Esophagus muscularis mucosa (tissue), 4 donors: ENCODE data around the gene TMEM240. TPM values are rescaled to one million over a fixed set of nuclear protein-coding genes. Genes with fewer than 3 reads are reported as not detected.

Source experiments
- DNase-seq: peaks from one replicate; pipeline ENCODE4 v3.0.0-alpha.2; 2017; ENCODE audit errors: extremely low spot score
- H3K27ac ChIP-seq, 4 donors: fragments of 200-600 bp; sonication (generic); replicated peaks in 1 of 4; 1 replicate in 3 of 4; 2 replicates in 1 of 4; pipeline ENCODE4 v1.5.1; 2016 to 2019; ENCODE audit warnings: mild to moderate bottlenecking in 1 of 4
- H3K27me3 ChIP-seq, 4 donors: fragments of 200-600 bp; sonication (generic); one replicate each; pipeline versions ENCODE4 v1.5.1 to v1.6.0; 2016 to 2019
- H3K36me3 ChIP-seq, 4 donors: fragments of 200-600 bp; sonication (generic); one replicate each; pipeline ENCODE4 v1.5.1; 2016 to 2019
- H3K4me1 ChIP-seq, 4 donors: fragments of 200-600 bp; sonication (generic); one replicate each; pipeline ENCODE4 v1.5.1; 2016 to 2019
- H3K4me3 ChIP-seq, 4 donors: fragments of 200-600 bp; sonication (generic); 1 replicate in 2 of 4; 2 replicates in 2 of 4; pipeline ENCODE4 v1.5.1; 2016 to 2019; ENCODE audit warnings: mild to moderate bottlenecking in 4 of 4, moderate library complexity in 1 of 4
- H3K9me3 ChIP-seq, 4 donors: fragments of 200-600 bp; sonication (generic); 1 replicate in 3 of 4; 2 replicates in 1 of 4; pipeline ENCODE4 v1.5.1; 2016 to 2019
- CTCF ChIP-seq, 3 experiments: fragments of 200-600 bp in 2 of 3; fragments of 450-650 bp in 1 of 3; sonication (generic) in 2 of 3; IDR thresholded peaks; one replicate each; pipeline ENCODE4 v1.5.1; 2017 to 2019; ENCODE audit warnings: antibody characterized with exemption in 3 of 3, mild to moderate bottlenecking in 2 of 3, moderate library complexity in 1 of 3
- EP300 ChIP-seq: sonication (generic); formaldehyde crosslinking; IDR thresholded peaks from one replicate; pipeline ENCODE4 v1.6.1; 2017; ENCODE audit warnings: antibody characterized with exemption
- POLR2A ChIP-seq: fragments of 450-650 bp; IDR thresholded peaks from one replicate; pipeline ENCODE4 v1.6.1; 2017; ENCODE audit warnings: antibody characterized with exemption, moderate library complexity, mild to moderate bottlenecking, low read depth
- POLR2AphosphoS5 ChIP-seq, 2 donors: sonication (generic); formaldehyde crosslinking; IDR thresholded peaks; one replicate each; pipeline ENCODE4 v1.6.1; 2017; ENCODE audit warnings: antibody characterized with exemption in 2 of 2
- WGBS: methylation state at CpG from one replicate; pipeline ENCODE4 v1.1.5; 2018; 5-methylcytosine and 5-hydroxymethylcytosine counted together
- intact Hi-C: fragments of 100-400 bp; cut with DNase I; formaldehyde crosslinking; loops from one replicate; pipeline ENCODE4 v1.15.1; 2023
- total RNA-seq, 4 donors: library from RNA; depleted of rRNA; stranded (reverse); fragments of >200 nt; gene quantifications; one replicate each; pipeline versions ENCODE4 v1.1.0 to v1.2.1, GENCODE V29; 2016

Gene TMEM240
- total RNA-seq, 4 donors from 2014 or later, result 8.7 to 22.1 (median 13.9) TPM

- WGBS, result 98% methylated on average over 4 of the region's 4 CpGs
- TF ChIP-seq EP300 (no peak), POLR2AphosphoS5 (IDR thresholded peaks at IDR 0.05) (no peak), POLR2A (no peak), CTCF (IDR thresholded peaks at IDR 0.05) (no peak)
- Histone ChIP-seq H3K4me3 (no peak overlapping the region), H3K27ac (no peak overlapping the region), H3K27me3 (no peaks in the 10 kb centered on the region), H3K9me3 (peaks cover 0 to 14% (median 10%) of the 10 kb centered on the region in 4 donors), H3K36me3 (peaks cover 11 to 62% (median 41%) of the 10 kb centered on the region in 4 donors), H3K4me1 (peaks cover 3 to 17% (median 15%) of the 10 kb centered on the region in 4 donors)
- intact Hi-C loops, result no loop called here
- no peak for DNase-seq
Observed at GRCh38 chr1:1531947-1532346, 8.5 kb downstream of the TMEM240 start.

DNA sequence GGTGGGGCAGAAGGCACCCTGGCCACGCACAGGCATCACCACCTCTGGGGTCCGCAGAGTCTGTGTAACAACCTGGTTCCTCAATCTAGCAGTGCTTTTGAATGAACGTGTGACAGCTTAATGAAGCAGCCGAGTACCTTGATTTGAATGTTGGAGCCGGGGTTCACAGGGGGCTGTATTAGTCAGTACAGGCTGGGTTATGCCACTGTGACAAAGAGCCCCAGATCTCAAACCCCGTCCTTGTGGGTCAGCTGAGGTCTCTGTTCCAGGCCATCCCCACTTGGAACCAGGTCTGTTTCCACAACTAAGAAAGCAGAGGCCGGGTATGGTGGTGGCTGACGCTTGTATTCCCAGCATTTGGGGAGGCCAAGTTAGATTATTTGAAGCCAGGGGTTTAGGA, 10.5 kb downstream of the TMEM240 start:
- no peak for DNase-seq
- Histone ChIP-seq H3K27me3 (no peaks in the 10 kb centered on the region), H3K4me3 (no peak overlapping the region), H3K4me1 (peaks cover 0 to 9% (median 4%) of the 10 kb centered on the region in 4 donors), H3K27ac (no peak overlapping the region), H3K9me3 (peaks cover 0 to 14% (median 10%) of the 10 kb centered on the region in 4 donors), H3K36me3 (peaks cover 11 to 70% (median 50%) of the 10 kb centered on the region in 4 donors)
- WGBS, result 97% methylated on average over 5 of the region's 8 CpGs
- TF ChIP-seq CTCF (IDR thresholded peaks at IDR 0.05), result no peak
- no peak for TF ChIP-seq POLR2A
- no peak for TF ChIP-seq EP300
- TF ChIP-seq POLR2AphosphoS5 (IDR thresholded peaks at IDR 0.05), result no peak
- intact Hi-C loops, result no loop called here

DNA sequence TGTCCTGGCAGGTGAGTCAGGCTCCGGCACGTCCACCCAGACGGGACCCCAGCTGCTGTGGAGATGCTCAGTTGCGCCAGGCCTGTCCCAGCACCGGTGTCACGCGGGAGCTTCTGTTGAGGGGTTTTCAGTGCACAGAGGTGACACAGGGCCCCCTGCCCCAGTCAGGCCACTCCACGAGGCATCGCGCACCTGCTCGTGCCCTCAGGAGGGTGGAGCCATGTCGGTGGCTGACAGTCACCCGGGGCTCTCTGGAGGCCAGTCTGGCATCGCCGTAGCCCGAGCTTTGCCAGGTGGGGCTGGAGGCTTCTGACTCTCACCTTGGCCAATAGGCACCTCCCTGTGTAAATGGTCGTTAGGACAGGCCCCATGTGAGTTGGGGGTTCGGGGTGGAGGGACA, 11.1 kb downstream of the TMEM240 start:
- intact Hi-C loops, result no loop called here
- Histone ChIP-seq H3K36me3 (peaks cover 11 to 67% (median 49%) of the 10 kb centered on the region in 4 donors), H3K4me1 (peaks cover 0 to 9% (median 4%) of the 10 kb centered on the region in 4 donors), H3K4me3 (no peak overlapping the region), H3K27me3 (no peaks in the 10 kb centered on the region), H3K27ac (no peak overlapping the region), H3K9me3 (peaks cover 0 to 14% (median 10%) of the 10 kb centered on the region in 4 donors)
- TF ChIP-seq CTCF (IDR thresholded peaks at IDR 0.05), result no peak
- 99% methylated on average over 7 of the region's 18 CpGs for WGBS
- no peak for DNase-seq

GRCh38 chr1:1528301-1529267, 11.8 kb downstream of the TMEM240 start:
- intact Hi-C loops, result no loop called here
- Histone ChIP-seq H3K4me1 (peaks cover 0 to 6% (median 4%) of the 10 kb centered on the region in 4 donors), H3K36me3 (peaks cover 11 to 66% (median 50%) of the 10 kb centered on the region in 4 donors), H3K4me3 (no peak overlapping the region), H3K27me3 (no peaks in the 10 kb centered on the region), H3K27ac (no peak overlapping the region), H3K9me3 (peaks cover 0 to 14% (median 10%) of the 10 kb centered on the region in 4 donors)
- no peak for TF ChIP-seq CTCF (IDR thresholded peaks at IDR 0.05)
- TF ChIP-seq POLR2A, result no peak
- no peak for TF ChIP-seq POLR2AphosphoS5 (IDR thresholded peaks at IDR 0.05)
- TF ChIP-seq EP300, result no peak
- no peak for DNase-seq
- WGBS, result 89% methylated on average over 27 of the region's 37 CpGs
